Inflammatory macrophage treated with lipopolysaccharide for 1 hour (primary cell): ENCODE results near the gene JPH2.
A peak's percentile ranks its signal among the peaks of the same experiment; 100 is the strongest.

ENCODE experiments used
- DNase-seq, 2 donors: peaks; one replicate each; pipeline ENCODE4 v3.0.0-alpha.2; 2020 to 2022

Gene JPH2

GRCh38 chr20:44073675-44074071, 113.3 kb downstream of the JPH2 start:
- no peak for DNase-seq

DNA sequence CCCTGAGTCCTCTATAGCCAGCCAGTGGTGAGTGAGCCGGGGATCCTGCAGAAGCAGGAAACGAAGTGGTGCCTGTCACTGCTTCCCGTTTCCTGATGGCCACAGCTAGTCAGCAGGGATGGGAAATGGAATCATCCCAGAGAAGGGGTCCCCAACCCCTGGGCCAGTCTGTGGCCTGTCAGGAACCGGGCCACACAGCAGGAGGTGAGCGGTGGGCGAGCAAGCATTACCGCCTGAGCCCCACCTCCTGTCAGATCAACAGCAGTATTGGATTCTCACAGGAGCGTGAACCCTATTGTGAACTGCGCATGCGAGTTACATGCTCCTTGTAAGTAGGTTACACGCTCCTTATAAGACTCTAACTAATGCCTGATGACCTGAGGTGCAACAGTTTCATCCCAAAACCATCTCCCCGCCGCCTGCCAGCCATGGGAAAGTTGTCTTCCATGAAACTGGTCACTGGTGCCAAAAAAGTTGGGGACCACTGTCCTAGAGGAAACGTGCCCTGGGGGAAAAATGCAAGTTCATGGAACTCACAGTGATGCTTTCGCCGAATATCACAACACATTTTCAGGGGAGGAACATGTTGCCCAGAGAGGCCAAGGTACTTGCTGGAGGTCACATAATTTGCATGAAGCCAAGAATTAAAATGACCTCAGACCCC, 113.8 kb downstream of the JPH2 start:
- no peak for DNase-seq

DNA sequence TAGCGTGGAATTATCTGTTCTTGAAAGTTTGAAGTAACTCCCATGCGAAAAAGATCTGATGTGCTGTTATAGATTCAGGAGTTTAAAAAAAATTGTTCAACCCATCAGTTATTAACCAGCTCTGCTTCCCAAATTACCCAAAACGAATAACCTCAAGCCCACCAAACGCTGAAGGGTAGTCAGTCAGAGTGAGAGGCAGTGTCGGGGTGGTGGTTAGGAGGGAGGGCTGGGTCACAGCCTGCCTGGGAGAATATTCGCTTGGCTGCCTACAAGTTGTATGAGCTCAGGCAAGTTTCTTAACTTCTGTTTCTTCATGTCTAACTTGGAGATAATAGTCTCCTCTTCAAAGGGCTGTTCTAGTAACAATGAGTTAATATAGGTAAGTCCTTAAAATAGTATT, 114.6 kb downstream of the JPH2 start:
- DNase-seq = no peak

DNA sequence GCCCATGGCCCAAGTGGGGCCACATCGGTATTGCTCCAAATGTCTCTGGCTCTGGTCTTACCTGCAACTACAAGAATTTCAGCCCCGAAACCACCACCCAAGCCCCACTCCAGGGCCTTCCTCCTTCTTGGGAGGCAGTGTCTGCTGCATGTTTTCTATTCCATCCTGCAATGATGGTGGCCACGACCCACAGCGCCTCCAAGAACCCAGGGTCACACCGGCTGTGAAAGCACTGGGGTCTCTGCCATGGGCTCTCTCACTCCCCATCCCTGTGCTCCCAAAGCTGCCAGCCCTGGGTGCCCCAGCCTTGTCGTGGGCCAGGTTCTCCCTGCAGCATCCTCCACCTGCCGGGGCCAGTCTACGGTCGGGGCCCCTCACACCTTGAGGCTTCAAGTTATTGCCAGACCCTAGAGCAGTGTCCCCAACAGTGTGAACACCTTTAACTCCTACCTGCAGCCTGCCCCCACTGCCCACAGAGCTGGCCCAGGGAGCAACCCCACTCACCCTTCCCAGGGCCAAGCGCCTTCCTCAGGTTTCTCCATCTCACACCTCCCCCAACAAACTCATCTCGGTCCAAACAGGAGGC, 115.4 kb downstream of the JPH2 start:
- DNase-seq = no peak

DNA sequence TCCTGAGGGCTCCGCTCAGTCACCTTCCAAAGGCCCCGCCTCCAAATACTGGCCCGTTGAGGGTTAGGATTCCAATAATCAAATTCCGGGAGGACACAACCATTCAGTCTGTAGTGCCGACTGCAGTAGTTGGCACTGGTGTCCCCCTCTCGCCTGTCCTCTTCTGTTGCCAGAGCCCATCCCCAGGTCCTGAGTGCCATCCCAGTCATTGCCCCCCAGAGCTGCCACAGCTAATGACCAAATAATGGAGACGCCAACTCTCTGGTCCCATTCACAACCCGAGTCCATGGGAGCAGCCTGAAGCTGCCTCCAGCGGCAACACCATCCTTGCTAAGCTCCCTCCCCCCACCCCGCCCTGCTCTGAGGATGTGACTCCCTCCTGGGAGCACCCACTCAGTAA, 115.9 kb downstream of the JPH2 start:
- DNase-seq = no peak

DNA sequence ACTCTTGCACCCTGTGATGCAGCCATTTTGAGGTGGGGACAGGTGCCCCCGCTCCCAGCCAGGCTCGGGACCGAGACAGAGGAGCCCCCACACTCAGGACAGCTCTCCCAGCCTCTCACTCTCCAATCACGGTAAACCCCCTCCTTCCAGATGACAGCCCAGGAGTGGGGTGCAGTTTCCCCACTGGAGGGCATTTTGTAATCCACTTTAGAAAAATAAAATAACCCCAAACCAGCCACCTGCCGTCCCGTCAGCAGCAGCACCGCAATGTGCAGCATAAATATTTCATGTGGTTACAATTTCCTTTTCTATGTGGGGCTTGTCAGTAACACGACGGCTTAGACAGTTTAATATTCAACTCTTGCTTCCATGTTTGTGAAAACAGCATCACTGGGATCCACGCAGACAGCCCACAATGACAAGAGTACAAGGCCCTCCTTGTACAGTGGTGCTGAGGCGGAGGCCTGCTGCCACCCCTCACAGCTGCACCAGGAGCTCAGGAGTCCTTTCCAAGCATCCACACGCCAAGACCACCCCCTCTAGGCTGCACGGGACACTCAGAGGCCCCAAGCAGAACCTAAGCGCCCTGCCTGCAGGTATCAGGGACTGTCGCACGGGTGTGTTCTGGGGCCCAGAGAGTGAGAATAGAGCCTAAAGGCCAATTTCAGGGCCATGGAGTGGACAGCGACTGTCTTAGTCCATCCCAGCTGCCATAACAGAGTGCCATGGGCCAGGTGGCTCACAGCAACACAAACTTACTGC, 116.7 kb downstream of the JPH2 start:
- DNase-seq = no peak

- peak in 1 of 2 donors; percentile 19 for DNase-seq
Observed at GRCh38 chr20:44069203-44070011, 117.6 kb downstream of the JPH2 start.

DNA sequence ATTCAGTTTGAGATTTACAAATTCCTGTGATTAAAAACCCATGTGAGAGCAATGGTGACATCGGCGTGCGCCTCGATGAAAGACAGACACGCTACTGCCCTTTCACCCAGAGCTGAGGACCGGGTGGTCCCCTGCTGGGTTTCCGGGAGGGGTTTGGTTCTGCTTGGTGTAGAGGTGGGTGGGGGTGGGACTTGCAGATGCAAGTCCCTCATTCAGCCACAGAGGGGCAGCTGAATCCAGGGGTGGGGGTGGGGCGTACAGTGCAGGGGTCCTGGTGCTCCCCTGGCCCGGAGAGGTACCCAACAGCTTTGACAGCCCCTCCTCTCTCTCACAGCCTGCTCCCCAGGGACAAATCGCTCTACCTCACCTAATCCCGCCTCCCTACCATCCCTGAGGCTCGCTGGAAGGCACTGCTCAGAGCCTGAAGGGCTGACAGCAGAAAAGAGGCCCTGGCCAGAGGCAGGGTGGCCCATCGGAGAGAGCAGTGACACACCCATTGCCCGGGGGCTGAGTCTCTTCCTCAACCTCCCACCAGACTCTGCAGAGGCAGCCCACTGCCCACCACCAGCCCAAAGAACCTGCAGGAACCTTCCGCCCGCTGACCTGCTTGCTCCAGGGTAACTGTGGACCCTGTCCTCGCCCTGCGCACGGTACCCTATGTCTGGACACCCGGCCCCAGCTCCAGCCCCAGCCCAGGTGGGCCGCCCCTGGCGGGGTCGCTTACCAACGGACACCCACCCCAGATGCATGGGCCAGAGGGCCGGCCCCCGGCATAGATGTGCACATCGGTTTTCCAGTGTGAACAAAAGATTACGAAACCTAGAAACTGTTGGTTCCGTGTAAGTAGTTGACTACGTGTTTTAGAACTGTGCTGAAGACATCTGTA, 118.4 kb downstream of the JPH2 start:
- DNase-seq = no peak

GRCh38 chr20:44067650-44068081, 119.3 kb downstream of the JPH2 start:
- DNase-seq = no peak

- DNase-seq = no peak
Observed at GRCh38 chr20:44066645-44067606, 120.1 kb downstream of the JPH2 start.

- DNase-seq = no peak
Observed at GRCh38 chr20:44065401-44066340, 121.3 kb downstream of the JPH2 start.

GRCh38 chr20:44064501-44065400, 122.2 kb downstream of the JPH2 start:
- DNase-seq = no peak
